Body of pancreas (tissue), 4 donors: ENCODE results near the gene C9orf57. TPM values are rescaled to one million over a fixed set of nuclear protein-coding genes. Genes with fewer than 3 reads are reported as not detected.
"Not testable (repeated sequence)": the region's sequence is repeated elsewhere in the genome, so short reads cannot be mapped to it uniquely, and the experiment has no call there.

Experiments used
- ATAC-seq: fragments of 150-250 bp; one replicate; pipeline ENCODE4 v1.9.1; 2016
- DNase-seq, 4 donors: peaks; one replicate each; pipeline ENCODE4 v3.0.0-alpha.2; 2019
- H3K27ac ChIP-seq, 4 donors: fragments of 200-600 bp; sonication (generic); 1 replicate in 3 of 4; 2 replicates in 1 of 4; pipeline versions ENCODE4 v1.5.1 to v1.6.1; 2016 to 2019; ENCODE audit warnings: mild to moderate bottlenecking in 1 of 4, mixed read lengths in 1 of 4, moderate library complexity in 1 of 4
- H3K27me3 ChIP-seq, 2 donors: fragments of 200-600 bp; sonication (generic); one replicate each; pipeline ENCODE4 v1.6.0; 2016; ENCODE audit warnings: mild to moderate bottlenecking in 1 of 2
- H3K36me3 ChIP-seq, 2 donors: fragments of 200-600 bp; sonication (generic); replicated peaks in 1 of 2; 2 replicates each; pipeline ENCODE4 v1.5.1; 2016; ENCODE audit warnings: low read depth in 2 of 2; ENCODE audit not compliant: insufficient read depth in 1 of 2
- H3K4me1 ChIP-seq: fragments of 200-600 bp; sonication (generic); one replicate; pipeline ENCODE4 v1.6.0; 2016
- H3K4me3 ChIP-seq, 2 donors: fragments of 200-600 bp; sonication (generic); 1 replicate in 1 of 2; 2 replicates in 1 of 2; pipeline ENCODE4 v1.5.1; 2016 to 2019
- H3K9me3 ChIP-seq, 3 donors: fragments of 200-600 bp; sonication (generic); 1 replicate in 2 of 3; 2 replicates in 1 of 3; pipeline ENCODE4 v1.5.1; 2016
- CTCF ChIP-seq, 7 experiments: fragments of 450-650 bp in 4 of 7; fragments of 200-600 bp in 3 of 7; sonication (generic) in 3 of 7; IDR thresholded peaks; one replicate each; pipeline ENCODE4 v1.5.1; 2016 to 2019; ENCODE audit warnings: antibody characterized with exemption in 7 of 7
- POLR2A ChIP-seq, 3 donors: fragments of 450-650 bp; IDR thresholded peaks; one replicate each; pipeline ENCODE4 v1.6.1; 2016; ENCODE audit warnings: antibody characterized with exemption in 3 of 3, mild to moderate bottlenecking in 2 of 3
- WGBS, 2 donors: methylation state at CpG; one replicate each; pipeline ENCODE4 v1.1.5; 2017; 5-methylcytosine and 5-hydroxymethylcytosine counted together
- intact Hi-C: fragments of 100-400 bp; cut with DNase I; formaldehyde crosslinking; loops from one replicate; pipeline ENCODE4 v1.15.1; 2023
- total RNA-seq, 2 donors: library from RNA; depleted of rRNA; stranded (reverse); fragments of >200 nt; gene quantifications; one replicate each; pipeline ENCODE4 v1.1.0, GENCODE V29; 2016

The C9orf57 gene
- total RNA-seq, 2 donors from 2014 or later = not detected

DNA sequence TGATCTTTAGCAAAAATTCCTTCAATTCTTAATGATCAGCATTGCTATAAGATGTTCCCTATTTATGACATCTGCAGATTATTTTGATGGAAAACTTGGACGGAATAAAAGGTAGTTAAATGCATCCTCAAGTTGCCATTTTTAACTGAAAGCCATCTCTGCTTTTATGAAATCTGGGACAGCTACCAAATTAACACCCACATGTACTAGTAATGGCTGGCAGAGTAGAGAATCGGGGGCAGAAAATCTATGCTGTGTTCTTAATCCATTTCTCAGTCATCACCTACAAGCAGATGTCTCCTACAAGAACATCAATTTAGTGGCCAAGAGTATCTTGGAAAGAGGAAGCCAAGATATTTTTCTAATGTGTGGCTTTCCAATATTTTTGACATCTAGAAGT is 22.1 kb upstream of the C9orf57 start:
- ATAC-seq (no peak), DNase-seq (no peak)
- intact Hi-C loops = no loop called here
- 71 to 73% methylated on average over 2 of the region's 2 CpGs for WGBS, 2 donors
- Histone ChIP-seq H3K27ac (no peak overlapping the region), H3K9me3 (no peaks in the 10 kb centered on the region), H3K4me3 (no peak overlapping the region), H3K36me3 (no peaks in the 10 kb centered on the region), H3K27me3 (no peaks in the 10 kb centered on the region), H3K4me1 (no peaks in the 10 kb centered on the region)
- TF ChIP-seq CTCF (IDR thresholded peaks at IDR 0.05) = no peak
- TF ChIP-seq POLR2A (IDR thresholded peaks at IDR 0.05) = no peak

- H3K4me1 ChIP-seq, H3K4me3 ChIP-seq, H3K36me3 ChIP-seq, DNase-seq, H3K9me3 ChIP-seq, H3K27me3 ChIP-seq, H3K27ac ChIP-seq, ATAC-seq, intact Hi-C loops: not testable (repeated sequence)
- WGBS, 2 donors = 61 to 63% methylated on average over 2 of the region's 2 CpGs
Measured at GRCh38 chr9:72074666-72075065, 14.3 kb upstream of the C9orf57 start.

GRCh38 chr9:72065076-72065475 is 4.7 kb upstream of the C9orf57 start:
- no peak for ATAC-seq
- Histone ChIP-seq H3K27me3 (no peaks in the 10 kb centered on the region), H3K27ac (no peak overlapping the region), H3K36me3 (no peaks in the 10 kb centered on the region), H3K9me3 (no peaks in the 10 kb centered on the region), H3K4me3 (no peak overlapping the region), H3K4me1 (no peaks in the 10 kb centered on the region)
- intact Hi-C loops = no loop called here
- no peak for TF ChIP-seq POLR2A (IDR thresholded peaks at IDR 0.05)
- no peak for TF ChIP-seq CTCF (IDR thresholded peaks at IDR 0.05)
- 71 to 79% methylated on average over 7 of the region's 7 CpGs for WGBS, 2 donors
- no peak for DNase-seq

DNA sequence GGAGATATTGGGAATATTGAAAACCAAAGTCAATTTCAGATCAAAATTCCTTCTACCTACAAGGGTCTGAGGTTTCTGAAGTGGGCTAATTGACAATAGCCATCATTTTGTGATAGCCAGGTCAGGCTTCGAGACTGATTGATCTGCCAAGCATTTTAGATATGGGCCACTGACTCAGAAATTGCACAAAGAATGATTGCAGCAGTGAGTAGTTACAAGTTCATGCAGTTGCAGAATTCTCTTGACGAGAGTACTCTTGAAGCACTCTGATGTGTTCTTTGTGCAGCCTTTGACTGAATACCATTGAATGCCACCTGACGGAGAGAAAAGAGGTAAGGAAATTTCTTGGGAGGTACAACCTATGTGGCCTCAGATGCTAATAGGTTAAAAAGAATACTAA is 8.3 kb downstream of the C9orf57 start:
- Histone ChIP-seq H3K27ac (no peak overlapping the region), H3K9me3 (no peaks in the 10 kb centered on the region), H3K4me1 (no peaks in the 10 kb centered on the region), H3K4me3 (no peak overlapping the region), H3K27me3 (no peaks in the 10 kb centered on the region), H3K36me3 (no peaks in the 10 kb centered on the region)
- no peak for ATAC-seq
- intact Hi-C loops = no loop called here
- WGBS, 2 donors = 76 to 87% methylated on average over 3 of the region's 3 CpGs
- DNase-seq = no peak
- no peak for TF ChIP-seq POLR2A (IDR thresholded peaks at IDR 0.05)
- no peak for TF ChIP-seq CTCF (IDR thresholded peaks at IDR 0.05)

DNA sequence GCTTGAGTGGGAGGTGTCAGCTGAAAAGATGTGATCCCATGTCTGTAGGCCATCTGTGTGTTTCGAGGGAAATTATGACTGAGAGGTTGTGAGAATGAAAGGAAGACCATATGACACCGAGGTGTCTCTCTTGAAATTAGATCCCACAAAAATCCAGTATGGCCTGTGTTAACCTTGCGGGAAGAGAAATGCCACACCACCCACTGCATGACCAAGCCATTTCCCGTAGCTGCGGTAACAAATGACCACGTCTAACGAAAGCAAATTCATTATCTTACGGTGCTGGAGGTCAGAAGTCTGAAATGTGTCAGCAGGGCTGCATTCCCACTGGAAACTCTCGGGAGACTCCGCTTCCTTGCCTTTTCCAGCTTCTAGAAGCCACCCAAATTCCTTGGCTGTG is 11.6 kb downstream of the C9orf57 start:
- DNase-seq = no peak
- WGBS, 2 donors = 87 to 88% methylated on average over 10 of the region's 10 CpGs
- H3K27ac ChIP-seq = no peak overlapping the region

More for the DNA sequence above, 11.6 kb downstream of the C9orf57 start:
- intact Hi-C loops = no loop called here
- ATAC-seq = no peak
- Histone ChIP-seq H3K9me3 (no peaks in the 10 kb centered on the region), H3K36me3 (no peaks in the 10 kb centered on the region), H3K27me3 (no peaks in the 10 kb centered on the region), H3K4me1 (peaks cover 6% of the 10 kb centered on the region), H3K4me3 (no peak overlapping the region)
- TF ChIP-seq POLR2A (IDR thresholded peaks at IDR 0.05) (no peak), CTCF (IDR thresholded peaks at IDR 0.05) (no peak)
